GM12801 (cell line): ENCODE results near the gene LDLRAD3.

ENCODE experiments used
- TF ChIP-seq, protein P1 (sequence below): IDR thresholded peaks from one replicate; pipeline ENCODE4 v1.5.1; 2011; ENCODE audit warnings: control low read depth; ENCODE audit not compliant: insufficient read length; ENCODE audit errors: extremely low read depth

LDLRAD3 gene

DNA sequence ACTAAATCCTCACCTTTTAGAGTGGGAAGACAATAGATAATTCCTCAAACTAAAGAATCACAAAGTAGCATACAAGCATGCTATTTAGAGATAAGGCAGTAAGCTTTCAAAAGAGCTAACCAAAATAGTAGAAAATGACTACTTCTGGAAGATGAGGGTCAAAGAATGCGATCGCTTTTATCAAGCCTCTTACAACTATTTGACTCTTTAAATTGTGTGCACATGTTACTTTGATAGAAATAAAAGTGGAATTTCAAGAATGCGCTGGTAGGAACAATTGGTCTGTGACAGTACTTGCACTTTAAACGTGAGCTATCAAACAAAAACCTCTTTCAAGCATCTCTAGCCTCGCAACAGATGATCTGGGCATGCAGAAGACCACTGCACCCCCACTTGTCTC, 248.1 kb downstream of the LDLRAD3 start:
- TF ChIP-seq, protein P1, sequence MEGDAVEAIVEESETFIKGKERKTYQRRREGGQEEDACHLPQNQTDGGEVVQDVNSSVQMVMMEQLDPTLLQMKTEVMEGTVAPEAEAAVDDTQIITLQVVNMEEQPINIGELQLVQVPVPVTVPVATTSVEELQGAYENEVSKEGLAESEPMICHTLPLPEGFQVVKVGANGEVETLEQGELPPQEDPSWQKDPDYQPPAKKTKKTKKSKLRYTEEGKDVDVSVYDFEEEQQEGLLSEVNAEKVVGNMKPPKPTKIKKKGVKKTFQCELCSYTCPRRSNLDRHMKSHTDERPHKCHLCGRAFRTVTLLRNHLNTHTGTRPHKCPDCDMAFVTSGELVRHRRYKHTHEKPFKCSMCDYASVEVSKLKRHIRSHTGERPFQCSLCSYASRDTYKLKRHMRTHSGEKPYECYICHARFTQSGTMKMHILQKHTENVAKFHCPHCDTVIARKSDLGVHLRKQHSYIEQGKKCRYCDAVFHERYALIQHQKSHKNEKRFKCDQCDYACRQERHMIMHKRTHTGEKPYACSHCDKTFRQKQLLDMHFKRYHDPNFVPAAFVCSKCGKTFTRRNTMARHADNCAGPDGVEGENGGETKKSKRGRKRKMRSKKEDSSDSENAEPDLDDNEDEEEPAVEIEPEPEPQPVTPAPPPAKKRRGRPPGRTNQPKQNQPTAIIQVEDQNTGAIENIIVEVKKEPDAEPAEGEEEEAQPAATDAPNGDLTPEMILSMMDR: no peak

GRCh38 chr11:36192425-36193289, 248.8 kb downstream of the LDLRAD3 start:
- TF ChIP-seq, protein P1: no peak

DNA sequence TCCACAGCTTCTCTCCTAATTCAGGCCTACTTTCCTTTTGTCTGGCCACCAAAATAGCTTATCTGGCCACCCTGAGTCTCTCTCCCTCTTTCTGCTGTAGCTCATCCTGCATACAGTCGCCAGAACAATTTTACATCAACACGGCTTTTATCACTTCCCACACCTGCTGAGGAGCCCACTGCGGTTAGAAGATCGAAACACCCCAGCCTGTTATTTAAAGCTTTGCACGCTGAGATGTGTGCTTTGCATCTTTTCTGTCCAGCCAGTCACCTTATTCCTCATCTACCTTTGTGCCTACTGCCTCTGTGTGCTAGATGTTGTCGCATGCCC, 249.4 kb downstream of the LDLRAD3 start:
- TF ChIP-seq, protein P1: no peak

- TF ChIP-seq, protein P1: no peak
These were observed 249.9 kb downstream of the LDLRAD3 start for GRCh38 chr11:36193721-36194120.

DNA sequence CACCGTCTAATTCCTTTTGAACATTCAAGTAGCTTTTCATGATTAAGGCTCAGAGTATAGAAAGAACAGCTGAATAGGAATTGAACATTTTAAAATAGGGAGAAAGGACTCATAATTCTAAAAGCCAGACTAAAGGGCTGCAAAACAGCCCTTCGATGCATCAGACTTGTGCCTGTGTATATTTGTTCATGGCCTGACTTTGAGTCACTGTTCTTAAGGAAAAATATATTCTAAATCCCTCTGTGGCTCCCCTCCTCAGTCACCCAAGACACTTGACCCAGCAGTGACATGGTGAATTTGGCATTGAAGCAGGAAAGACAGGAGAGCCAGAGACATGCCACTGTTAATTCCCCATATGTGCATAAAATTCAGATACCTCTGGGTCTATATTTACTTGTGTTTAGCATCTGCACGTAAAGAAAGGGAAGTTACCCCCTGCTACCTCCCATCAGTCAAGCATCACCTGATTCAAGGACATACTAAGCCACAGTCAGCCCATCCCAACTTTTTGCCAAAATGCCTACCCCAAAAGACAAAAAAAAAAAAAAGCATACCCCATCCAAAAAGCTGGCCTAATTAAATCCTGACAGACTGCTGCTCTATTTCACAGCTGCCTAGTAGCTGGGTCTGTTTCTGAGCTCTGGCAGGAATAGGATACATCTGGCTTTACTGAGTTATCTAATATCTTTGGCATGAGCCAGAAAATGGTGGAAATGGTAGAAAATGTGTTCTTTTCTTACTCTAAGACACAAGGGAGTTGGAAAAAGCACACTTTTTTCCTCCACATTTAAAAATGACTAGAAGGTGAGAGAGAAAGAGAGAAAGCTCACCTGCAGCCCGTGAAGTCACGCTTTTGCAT, 251.9 kb downstream of the LDLRAD3 start:
- TF ChIP-seq, protein P1: no peak

DNA sequence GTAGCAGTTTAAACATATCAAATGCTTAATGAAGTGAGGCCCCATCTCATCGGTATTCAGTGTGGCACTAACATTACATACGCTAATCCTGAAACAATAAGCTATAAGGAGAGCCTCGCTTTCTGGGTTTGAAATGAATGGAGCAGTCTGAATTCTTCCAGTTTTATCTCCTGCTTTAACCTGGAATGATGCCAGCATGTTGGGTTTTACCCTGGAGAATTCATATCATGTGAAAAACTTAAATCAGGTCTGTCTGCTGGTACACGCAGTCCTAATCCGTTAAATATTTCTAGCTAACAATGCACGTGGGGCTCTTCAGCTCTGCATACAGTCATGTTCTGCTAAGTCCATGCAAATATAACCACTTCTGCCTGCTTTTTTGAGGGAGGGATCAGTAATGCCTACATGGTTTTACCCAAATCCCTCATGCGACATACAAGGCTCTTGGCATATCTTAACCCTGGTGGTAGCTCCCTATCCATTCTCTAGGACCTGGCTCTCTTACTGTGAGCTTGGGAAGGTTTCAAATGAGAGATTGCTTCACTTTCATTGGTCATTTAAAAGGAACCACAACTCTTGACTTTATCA, 252.6 kb downstream of the LDLRAD3 start:
- TF ChIP-seq, protein P1: no peak

DNA sequence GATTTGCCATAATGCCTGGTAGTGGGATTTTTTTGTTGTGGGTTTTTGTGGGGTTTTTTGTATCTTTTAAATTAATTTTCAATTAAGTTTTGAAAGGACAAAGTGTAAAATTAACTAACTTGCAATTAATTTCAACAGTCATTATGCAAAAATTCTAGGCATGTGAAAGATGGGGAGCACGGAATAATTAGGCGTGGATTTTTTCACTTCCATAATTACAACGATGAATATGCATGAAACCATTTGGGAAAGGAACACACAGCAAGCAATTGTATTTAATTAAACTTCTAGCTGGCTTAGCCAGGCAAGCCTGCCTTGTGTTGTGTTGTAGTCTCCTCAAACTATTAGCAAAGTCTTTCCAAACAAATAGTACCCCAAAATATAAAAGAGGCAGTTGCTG, 257.5 kb downstream of the LDLRAD3 start:
- TF ChIP-seq, protein P1: no peak
